SK-N-SH (cell line): ENCODE data around the gene REG1A.

ENCODE experiments used
- CTCF ChIP-seq: fragments of 200-600 bp; sonication (generic); IDR thresholded peaks from 2 replicates; pipeline ENCODE4 v1.6.1; 2017; ENCODE audit warnings: antibody characterized with exemption, mild to moderate bottlenecking, moderate library complexity
- EP300 ChIP-seq, 2 experiments: IDR thresholded peaks; 2 replicates each; pipeline versions ENCODE4 v1.4.0 to v1.6.1; 2012; ENCODE audit warnings: borderline replicate concordance in 1 of 2, low read depth in 1 of 2, low read length in 1 of 2
- GABPA ChIP-seq: IDR thresholded peaks from 2 replicates; pipeline ENCODE4 v1.4.0; 2012; ENCODE audit warnings: low read depth, mild to moderate bottlenecking
- POLR2AphosphoS5 ChIP-seq: IDR thresholded peaks from 2 replicates; pipeline ENCODE4 v1.6.1; 2012; ENCODE audit warnings: low read depth, low read length
- RCOR1 ChIP-seq: fragments of 150-350 bp; IDR thresholded peaks from 2 replicates; pipeline ENCODE4 v1.6.1; 2017; ENCODE audit warnings: antibody characterized with exemption, low read length
- REST ChIP-seq: IDR thresholded peaks from 2 replicates; pipeline ENCODE4 v1.6.1; 2012; ENCODE audit warnings: mild to moderate bottlenecking, low read depth, low read length, moderate library complexity
- RFX5 ChIP-seq: IDR thresholded peaks from 2 replicates; pipeline ENCODE4 v1.6.1; 2012; ENCODE audit warnings: mild to moderate bottlenecking, improper control_type of control experiment, low read length
- RXRA ChIP-seq: IDR thresholded peaks from 2 replicates; pipeline ENCODE4 v1.4.0; 2012; ENCODE audit warnings: low read depth, mild to moderate bottlenecking, borderline replicate concordance
- SIN3A ChIP-seq: IDR thresholded peaks from 2 replicates; pipeline ENCODE4 v1.6.1; 2012; ENCODE audit warnings: low read depth, mild to moderate bottlenecking, low read length, moderate library complexity, borderline replicate concordance
- USF1 ChIP-seq: IDR thresholded peaks from 2 replicates; pipeline ENCODE4 v1.4.0; 2012; ENCODE audit warnings: low read depth, borderline replicate concordance
- YY1 ChIP-seq: IDR thresholded peaks from 2 replicates; pipeline ENCODE4 v1.4.0; 2012; ENCODE audit warnings: low read depth, mild to moderate bottlenecking
- TF ChIP-seq, protein P1 (sequence below): IDR thresholded peaks from 2 replicates; pipeline ENCODE4; 2012
- TF ChIP-seq, protein P2 (sequence below): fragments of 150-350 bp; IDR thresholded peaks from 2 replicates; pipeline ENCODE4 v1.6.1; 2017; ENCODE audit warnings: antibody characterized with exemption, low read length, low read depth, borderline replicate concordance

- no peak for TF ChIP-seq RCOR1
- TF ChIP-seq, protein P1, sequence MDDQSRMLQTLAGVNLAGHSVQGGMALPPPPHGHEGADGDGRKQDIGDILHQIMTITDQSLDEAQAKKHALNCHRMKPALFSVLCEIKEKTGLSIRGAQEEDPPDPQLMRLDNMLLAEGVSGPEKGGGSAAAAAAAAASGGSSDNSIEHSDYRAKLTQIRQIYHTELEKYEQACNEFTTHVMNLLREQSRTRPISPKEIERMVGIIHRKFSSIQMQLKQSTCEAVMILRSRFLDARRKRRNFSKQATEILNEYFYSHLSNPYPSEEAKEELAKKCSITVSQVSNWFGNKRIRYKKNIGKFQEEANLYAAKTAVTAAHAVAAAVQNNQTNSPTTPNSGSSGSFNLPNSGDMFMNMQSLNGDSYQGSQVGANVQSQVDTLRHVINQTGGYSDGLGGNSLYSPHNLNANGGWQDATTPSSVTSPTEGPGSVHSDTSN, result no peak
- TF ChIP-seq POLR2AphosphoS5, result no peak
- TF ChIP-seq CTCF, result no peak
- no peak for TF ChIP-seq REST
- no peak for TF ChIP-seq RXRA
- no peak for TF ChIP-seq YY1
- no peak for TF ChIP-seq GABPA
- no peak for TF ChIP-seq RFX5
- TF ChIP-seq, protein P2, sequence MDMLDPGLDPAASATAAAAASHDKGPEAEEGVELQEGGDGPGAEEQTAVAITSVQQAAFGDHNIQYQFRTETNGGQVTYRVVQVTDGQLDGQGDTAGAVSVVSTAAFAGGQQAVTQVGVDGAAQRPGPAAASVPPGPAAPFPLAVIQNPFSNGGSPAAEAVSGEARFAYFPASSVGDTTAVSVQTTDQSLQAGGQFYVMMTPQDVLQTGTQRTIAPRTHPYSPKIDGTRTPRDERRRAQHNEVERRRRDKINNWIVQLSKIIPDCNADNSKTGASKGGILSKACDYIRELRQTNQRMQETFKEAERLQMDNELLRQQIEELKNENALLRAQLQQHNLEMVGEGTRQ, result no peak
- TF ChIP-seq SIN3A, result no peak
- no peak for TF ChIP-seq EP300 (IDR thresholded peaks at IDR 0.05; ENCODE audit: borderline replicate concordance in 1 of 2, low read depth in 1 of 2, low read length in 1 of 2)
- no peak for TF ChIP-seq USF1
These were observed 36.6 kb upstream of the REG1A start for GRCh38 chr2:79083597-79084251.
